GM12878 (cell line): ENCODE measurements around the gene SPAG9. TPM values are rescaled to one million over a fixed set of nuclear protein-coding genes. Genes with fewer than 3 reads are reported as not detected.

Source experiments
- ATAC-seq: fragments of 200-7000 bp; cut with Tn5 transposase; 3 replicates; pipeline ENCODE4 v1.9.1; 2020; ENCODE audit warnings: mild to moderate bottlenecking, moderate library complexity
- BruUV-seq: library from RNA; stranded (reverse); fragments of 400-500 nt; replicated peaks from 2 replicates; lab custom pipeline; 2021; lab: Mats Ljungman, UMichigan
- CTCF ChIA-PET: fragments of 300-600 bp; sonication (Branson Sonifier 250); formaldehyde crosslinking; extraction: SDS; loops from one replicate; lab custom pipeline; 2021; ENCODE audit warnings: inconsistent platforms; lab: Yijun Ruan, JAX
- POLR2A ChIA-PET: fragments of 350-600 bp; formaldehyde crosslinking; extraction: SDS; loops from one replicate; lab custom pipeline; 2021; ENCODE audit warnings: inconsistent platforms; lab: Charles Lee
- RAD21 ChIA-PET: fragments of 300-600 bp; sonication (Branson Sonifier 250); formaldehyde crosslinking; loops from one replicate; lab custom pipeline; 2023; ENCODE audit warnings: antibody characterized with exemption; ENCODE audit not compliant: unreplicated experiment; lab: Charles Lee
- SMC1A ChIA-PET: fragments of 300-600 bp; sonication (Branson Sonifier 250); formaldehyde crosslinking; loops from one replicate; lab custom pipeline; 2023; ENCODE audit not compliant: unreplicated experiment, uncharacterized antibody; lab: Charles Lee
- DNase-seq: peaks from one replicate; pipeline ENCODE4 v3.0.0-alpha.2; 2011; ENCODE audit warnings: low read depth, low spot score
- FAIRE-seq: peaks from 3 replicates; lab custom pipeline; 2011; peaks lifted over from hg19 to GRCh38; lab: Jason Lieb, UNC
- H2AFZ ChIP-seq: 2 replicates; pipeline ENCODE4 v1.6.0; 2011; ENCODE audit warnings: low read depth, low read length, control low read depth; ENCODE audit not compliant: control insufficient read depth
- H3K27ac ChIP-seq: 2 replicates; pipeline ENCODE4 v1.5.1; 2011; ENCODE audit warnings: control low read depth; ENCODE audit not compliant: control insufficient read depth, insufficient read depth
- H3K27me3 ChIP-seq, 2 experiments: replicated peaks in 1 of 2; 2 replicates each; pipeline versions ENCODE4 v1.6.0 to v1.6.1; 2011; ENCODE audit warnings: low read length in 1 of 2; ENCODE audit not compliant: control insufficient read depth in 2 of 2, insufficient read depth in 2 of 2
- H3K36me3 ChIP-seq, 2 experiments: 2 replicates each; pipeline ENCODE4 v1.5.1; 2011; ENCODE audit warnings: low read length in 1 of 2; ENCODE audit not compliant: control insufficient read depth in 2 of 2, insufficient read depth in 2 of 2
- H3K4me1 ChIP-seq: 2 replicates; pipeline ENCODE4 v1.6.1; 2011; ENCODE audit warnings: mild to moderate bottlenecking, low read length, moderate library complexity, mixed read lengths; ENCODE audit not compliant: control insufficient read depth, insufficient read depth
- H3K4me2 ChIP-seq: 2 replicates; pipeline ENCODE4 v1.6.0; 2011; ENCODE audit warnings: control low read depth; ENCODE audit not compliant: control insufficient read depth, insufficient read depth
- H3K4me3 ChIP-seq: fragments of 200-600 bp; sonication (generic); 2 replicates; pipeline ENCODE4 v1.5.1; 2016
- H3K79me2 ChIP-seq: 2 replicates; pipeline ENCODE4 v1.6.0; 2011; ENCODE audit warnings: low read length; ENCODE audit not compliant: control insufficient read depth, insufficient read depth
- H3K9ac ChIP-seq: 2 replicates; pipeline ENCODE4 v1.8.0; 2011; ENCODE audit warnings: low read length, control low read depth, mixed read lengths; ENCODE audit not compliant: control insufficient read depth, insufficient read depth
- H3K9me3 ChIP-seq: replicated peaks from 3 replicates; pipeline ENCODE4 v1.5.1; 2011; ENCODE audit warnings: mild to moderate bottlenecking, low read length; ENCODE audit not compliant: control insufficient read depth, insufficient read depth
- H4K20me1 ChIP-seq: 2 replicates; pipeline ENCODE4 v1.6.0; 2011; ENCODE audit not compliant: control insufficient read depth, insufficient read depth
- EGR1 ChIP-seq, 2 experiments: IDR thresholded peaks; 1 replicate in 1 of 2; 2 replicates in 1 of 2; pipeline ENCODE4 v1.6.1; 2011 to 2012; ENCODE audit warnings: low read depth in 2 of 2, low read length in 2 of 2, borderline replicate concordance in 1 of 2, mild to moderate bottlenecking in 1 of 2, moderate library complexity in 1 of 2
- EZH2 ChIP-seq: IDR thresholded peaks from 2 replicates; pipeline ENCODE4 v1.6.1; 2012; ENCODE audit warnings: low read depth, mild to moderate bottlenecking, control low read depth, inconsistent platforms, low read length, borderline replicate concordance; ENCODE audit not compliant: control insufficient read depth
- GABPA ChIP-seq: IDR thresholded peaks from 2 replicates; pipeline ENCODE4 v1.6.1; 2014; ENCODE audit warnings: antibody characterized with exemption, low read depth, mild to moderate bottlenecking, inconsistent platforms
- GATAD2B ChIP-seq: fragments of 450-650 bp; conservative IDR thresholded peaks from 2 replicates; pipeline ENCODE4 v1.6.1; 2017; ENCODE audit warnings: low read depth, mild to moderate bottlenecking, moderate library complexity
- HCFC1 ChIP-seq: fragments of 150-350 bp; IDR thresholded peaks from 2 replicates; pipeline ENCODE4 v1.6.1; 2014; ENCODE audit warnings: low read length
- IKZF1 ChIP-seq: fragments of 450-650 bp; conservative IDR thresholded peaks from 2 replicates; pipeline ENCODE4 v1.6.1; 2017; ENCODE audit warnings: antibody characterized with exemption, mild to moderate bottlenecking
- KDM1A ChIP-seq: fragments of 200-600 bp; sonication (generic); IDR thresholded peaks from 2 replicates; pipeline ENCODE4 v1.6.1; 2016; ENCODE audit warnings: borderline replicate concordance
- MYC ChIP-seq: IDR thresholded peaks from 2 replicates; pipeline ENCODE4 v1.6.1; 2011; ENCODE audit warnings: mild to moderate bottlenecking, low read length, moderate library complexity, inconsistent platforms; ENCODE audit not compliant: insufficient read depth, insufficient replicate concordance, insufficient read length, severe bottlenecking
- NFIC ChIP-seq: IDR thresholded peaks from 2 replicates; pipeline ENCODE4 v1.6.1; 2012; ENCODE audit warnings: low read depth, mild to moderate bottlenecking, inconsistent platforms, low read length, moderate library complexity
- PKNOX1 ChIP-seq: fragments of 450-650 bp; IDR thresholded peaks from 2 replicates; pipeline ENCODE4 v1.6.1; 2016; ENCODE audit warnings: mild to moderate bottlenecking
- SUPT20H ChIP-seq: IDR thresholded peaks from 2 replicates; pipeline ENCODE4 v1.6.1; 2011; ENCODE audit warnings: low read depth, mild to moderate bottlenecking, low read length, moderate library complexity, borderline replicate concordance; ENCODE audit not compliant: control insufficient read depth
- YY1 ChIP-seq: IDR thresholded peaks from 2 replicates; pipeline ENCODE4 v1.6.1; 2011; ENCODE audit warnings: low read depth, mild to moderate bottlenecking, low read length
- WGBS: methylation state at CpG from one replicate; pipeline ENCODE4 v1.1.6; 2016; ENCODE audit warnings: low lambda C conversion rate; ENCODE audit not compliant: insufficient replicate concordance, insufficient coverage; ENCODE audit errors: missing lambda C conversion rate; 5-methylcytosine and 5-hydroxymethylcytosine counted together
- in situ Hi-C: fragments of 300-500 bp; cut with MboI; formaldehyde crosslinking; loops from 9 replicates; pipeline ENCODE4 v1.14.3; 2018; ENCODE audit warnings: mixed read lengths
- intact Hi-C: fragments of 100-400 bp; cut with micrococcal nuclease; formaldehyde crosslinking; loops from one replicate; pipeline ENCODE4 v1.14.2; 2022; ENCODE audit not compliant: unreplicated experiment
- polyA plus RNA-seq, 11 experiments: library from polyadenylated mRNA; depleted of rRNA in 4 of 11; unstranded in 6 of 11; stranded (reverse) in 5 of 11; fragments of >200 nt; fragmentation: Nextera tagmentation in 4 of 11; fragmentation: Illumina TruSeq in 1 of 11; extraction: Ambion mirVana in 4 of 11; extraction: Trizol in 1 of 11; gene quantifications; 1 replicate in 1 of 11; 2 replicates in 10 of 11; pipeline versions ENCODE4 v1.2.1 to v1.2.3, GENCODE V29; 2011 to 2016; ENCODE audit warnings: inconsistent platforms in 2 of 11, missing spikeins in 2 of 11, low read depth in 1 of 11
- total RNA-seq, 4 experiments: library from RNA; depleted of rRNA in 3 of 4; stranded (reverse); fragments of >200 nt in 3 of 4; fragmentation: Illumina TruSeq in 1 of 4; extraction: Trizol in 1 of 4; gene quantifications; 2 replicates each; pipeline versions ENCODE4 v1.2.1 to v1.2.3, GENCODE V29; 2013 to 2021
- TF ChIP-seq, protein P1 (sequence below): fragments of 450-650 bp; IDR thresholded peaks from 2 replicates; pipeline ENCODE4 v1.6.1; 2017; ENCODE audit warnings: mild to moderate bottlenecking, moderate library complexity
- TF ChIP-seq, protein P2 (sequence below): fragments of 450-650 bp; IDR thresholded peaks from 2 replicates; pipeline ENCODE4 v1.6.1; 2014; ENCODE audit warnings: mild to moderate bottlenecking

Gene SPAG9
- total and polyA plus RNA-seq, 10 of the 15 experiments (the other 5 are each of a cell fraction or from before 2014, with no cell fraction given): 6.6 to 42.0 (median 24.9) TPM

- in situ Hi-C loops: no loop called here
- Histone ChIP-seq H3K4me2 (no peak overlapping the region), H3K9me3 (no peaks in the 10 kb centered on the region), H3K27ac (no peak overlapping the region), H2AFZ (no peak overlapping the region), H3K27me3 (no peaks in the 10 kb centered on the region), H3K79me2 (no peaks in the 10 kb centered on the region; the same call in none of the 2 replicates), H3K4me1 (peaks cover 16% of the 10 kb centered on the region), H3K9ac (no peak overlapping the region), H3K36me3 (no peaks in the 10 kb centered on the region; a peak in 4 of 4 replicates), H4K20me1 (no peaks in the 10 kb centered on the region), H3K4me3 (no peak overlapping the region)
- ChIA-PET SMC1A (interaction anchor here (0.6 to 9.8 kb wide), 8 partner anchors 10 to 102 kb away, joined by 3 to 92 read pairs (median 5); no protein-coding TSS in a partner anchor), POLR2A (interaction anchor here (0.9 to 1.0 kb wide), 2 partner anchors 65 to 76 kb away, joined by 3 to 4 read pairs; partner anchors contain the start of gene SPAG9), CTCF (interaction anchor here (2.2 to 24.6 kb wide), 4 partner anchors 11 to 108 kb away, joined by 7 to 472 read pairs (median 24); partner anchors contain the start of gene NME1), RAD21 (interaction anchor here (0.8 to 1.1 kb wide), 5 partner anchors 9 to 75 kb away, joined by 3 read pairs; partner anchors contain the start of gene SPAG9)
- FAIRE-seq (no peak), ATAC-seq (no peak), DNase-seq (no peak)
- intact Hi-C loops: no loop called here
- 89% methylated on average over 7 of the region's 7 CpGs for WGBS
- TF ChIP-seq MYC (no peak), PKNOX1 (no peak), GABPA (no peak), HCFC1 (no peak), SUPT20H (no peak), NFIC (no peak), EZH2 (no peak), KDM1A (no peak), GATAD2B (no peak), EGR1 (IDR thresholded peaks at IDR 0.05; ENCODE audit: borderline replicate concordance in 1 of 2, low read depth in 2 of 2, low read length in 2 of 2) (no peak), IKZF1 (no peak), YY1 (no peak)
- TF ChIP-seq, protein P1, sequence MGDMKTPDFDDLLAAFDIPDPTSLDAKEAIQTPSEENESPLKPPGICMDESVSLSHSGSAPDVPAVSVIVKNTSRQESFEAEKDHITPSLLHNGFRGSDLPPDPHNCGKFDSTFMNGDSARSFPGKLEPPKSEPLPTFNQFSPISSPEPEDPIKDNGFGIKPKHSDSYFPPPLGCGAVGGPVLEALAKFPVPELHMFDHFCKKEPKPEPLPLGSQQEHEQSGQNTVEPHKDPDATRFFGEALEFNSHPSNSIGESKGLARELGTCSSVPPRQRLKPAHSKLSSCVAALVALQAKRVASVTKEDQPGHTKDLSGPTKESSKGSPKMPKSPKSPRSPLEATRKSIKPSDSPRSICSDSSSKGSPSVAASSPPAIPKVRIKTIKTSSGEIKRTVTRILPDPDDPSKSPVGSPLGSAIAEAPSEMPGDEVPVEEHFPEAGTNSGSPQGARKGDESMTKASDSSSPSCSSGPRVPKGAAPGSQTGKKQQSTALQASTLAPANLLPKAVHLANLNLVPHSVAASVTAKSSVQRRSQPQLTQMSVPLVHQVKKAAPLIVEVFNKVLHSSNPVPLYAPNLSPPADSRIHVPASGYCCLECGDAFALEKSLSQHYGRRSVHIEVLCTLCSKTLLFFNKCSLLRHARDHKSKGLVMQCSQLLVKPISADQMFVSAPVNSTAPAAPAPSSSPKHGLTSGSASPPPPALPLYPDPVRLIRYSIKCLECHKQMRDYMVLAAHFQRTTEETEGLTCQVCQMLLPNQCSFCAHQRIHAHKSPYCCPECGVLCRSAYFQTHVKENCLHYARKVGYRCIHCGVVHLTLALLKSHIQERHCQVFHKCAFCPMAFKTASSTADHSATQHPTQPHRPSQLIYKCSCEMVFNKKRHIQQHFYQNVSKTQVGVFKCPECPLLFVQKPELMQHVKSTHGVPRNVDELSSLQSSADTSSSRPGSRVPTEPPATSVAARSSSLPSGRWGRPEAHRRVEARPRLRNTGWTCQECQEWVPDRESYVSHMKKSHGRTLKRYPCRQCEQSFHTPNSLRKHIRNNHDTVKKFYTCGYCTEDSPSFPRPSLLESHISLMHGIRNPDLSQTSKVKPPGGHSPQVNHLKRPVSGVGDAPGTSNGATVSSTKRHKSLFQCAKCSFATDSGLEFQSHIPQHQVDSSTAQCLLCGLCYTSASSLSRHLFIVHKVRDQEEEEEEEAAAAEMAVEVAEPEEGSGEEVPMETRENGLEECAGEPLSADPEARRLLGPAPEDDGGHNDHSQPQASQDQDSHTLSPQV: no peak
- TF ChIP-seq, protein P2, sequence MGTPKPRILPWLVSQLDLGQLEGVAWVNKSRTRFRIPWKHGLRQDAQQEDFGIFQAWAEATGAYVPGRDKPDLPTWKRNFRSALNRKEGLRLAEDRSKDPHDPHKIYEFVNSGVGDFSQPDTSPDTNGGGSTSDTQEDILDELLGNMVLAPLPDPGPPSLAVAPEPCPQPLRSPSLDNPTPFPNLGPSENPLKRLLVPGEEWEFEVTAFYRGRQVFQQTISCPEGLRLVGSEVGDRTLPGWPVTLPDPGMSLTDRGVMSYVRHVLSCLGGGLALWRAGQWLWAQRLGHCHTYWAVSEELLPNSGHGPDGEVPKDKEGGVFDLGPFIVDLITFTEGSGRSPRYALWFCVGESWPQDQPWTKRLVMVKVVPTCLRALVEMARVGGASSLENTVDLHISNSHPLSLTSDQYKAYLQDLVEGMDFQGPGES: no peak
- BruUV-seq: no TSS peak
Observed at GRCh38 chr17:51044976-51045375, 75.7 kb downstream of the SPAG9 start.
